ENCODE measurements around the gene TRAFD1. TPM values are rescaled to one million over a fixed set of nuclear protein-coding genes. Genes with fewer than 3 reads are reported as not detected.
"Not testable (repeated sequence)": the region's sequence is repeated elsewhere in the genome, so short reads cannot be mapped to it uniquely, and the experiment has no call there.

The TRAFD1 gene
- polyA plus RNA-seq, 3 donors: 44.3 to 47.4 (median 45.1) TPM

DNA sequence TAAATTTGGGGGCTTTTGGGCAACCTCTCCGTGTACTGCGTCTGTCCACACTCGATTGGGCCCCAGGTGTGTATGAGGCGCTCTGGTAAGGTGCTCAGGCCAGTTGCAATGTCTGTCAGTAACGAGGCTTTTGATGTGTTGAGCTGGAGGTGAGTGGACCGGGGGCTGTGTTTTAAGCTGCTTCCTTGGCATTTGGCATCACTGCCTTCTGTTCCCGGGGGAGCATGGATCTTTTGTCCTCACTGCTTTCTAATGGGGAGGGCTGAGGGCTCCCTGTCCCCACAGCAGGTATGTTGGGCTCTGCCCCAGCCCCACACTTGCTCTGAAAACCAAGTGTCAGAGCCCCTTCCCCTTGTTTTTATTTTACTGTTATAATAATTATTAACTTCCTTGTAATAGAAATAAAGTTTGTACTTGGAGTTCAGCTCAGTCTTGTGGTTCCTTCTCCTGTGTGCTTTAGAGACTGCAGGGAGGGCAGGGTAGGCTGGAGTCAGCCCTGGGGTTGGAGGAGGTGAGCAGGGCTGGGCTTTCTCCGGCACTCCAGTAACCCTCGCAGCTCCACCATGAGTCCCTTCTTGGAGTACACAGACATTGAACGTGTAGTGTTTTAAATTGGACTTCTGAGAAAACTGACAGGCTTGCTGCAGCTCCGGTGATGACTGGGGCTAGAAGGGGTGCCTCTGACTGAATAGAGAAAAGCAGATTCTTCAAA, 28.0 kb downstream of the TRAFD1 start:
- DNase-seq (ENCODE audit: low read depth in 3 of 3, low spot score in 2 of 3): no peak

DNA sequence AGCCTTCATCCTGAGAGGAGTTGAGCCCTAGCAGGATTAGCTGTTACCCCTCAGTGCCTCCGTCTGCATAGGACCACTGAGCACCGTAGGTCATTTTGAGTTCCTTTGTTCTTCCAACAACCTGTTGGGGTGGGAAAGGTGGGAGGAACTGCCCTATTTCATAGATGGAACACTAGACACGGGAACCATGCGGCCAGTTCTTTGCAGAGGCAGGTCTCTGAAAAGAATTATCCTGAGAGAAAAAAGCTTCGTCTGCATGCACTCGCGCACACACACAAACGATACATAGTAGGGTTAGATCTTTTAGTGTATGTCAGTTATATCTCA, 28.5 kb downstream of the TRAFD1 start:
- DNase-seq (ENCODE audit: low read depth in 3 of 3, low spot score in 2 of 3): no peak

DNA sequence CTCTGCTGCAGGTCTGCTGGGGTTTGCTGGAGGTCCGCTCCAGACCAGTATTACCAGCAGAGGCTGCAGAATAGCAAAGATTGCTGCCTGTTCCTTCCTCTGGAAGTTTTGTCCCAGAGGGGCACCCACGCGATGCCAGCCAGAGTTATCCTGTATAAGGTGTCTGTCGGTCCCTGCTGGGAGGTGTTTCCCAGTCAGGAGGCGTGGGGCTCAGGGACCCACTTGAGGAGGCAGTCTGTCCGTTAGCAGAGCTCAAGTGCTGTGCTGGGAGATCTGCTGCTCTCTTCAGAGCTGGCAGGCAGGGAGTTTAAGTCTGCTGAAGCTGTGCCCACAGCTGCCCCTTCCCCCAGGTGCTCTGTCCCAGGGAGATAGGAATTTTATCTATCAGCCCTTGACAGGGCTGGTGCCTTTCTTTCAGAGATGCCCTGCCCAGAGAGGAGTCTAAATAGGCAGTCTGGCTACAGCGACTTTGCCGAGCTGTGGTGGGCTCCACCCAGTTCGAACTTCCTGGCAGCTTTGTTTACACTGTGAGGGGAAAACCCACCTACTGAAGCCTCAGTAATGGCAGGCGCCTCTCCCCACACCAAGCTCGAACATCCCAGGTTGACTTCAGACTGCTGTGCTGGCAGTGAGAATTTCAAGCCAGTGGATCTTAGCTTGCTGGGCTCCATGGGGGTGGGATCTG, 33.2 kb downstream of the TRAFD1 start:
- DNase-seq (ENCODE audit: low read depth in 3 of 3, low spot score in 2 of 3): not testable (repeated sequence)

DNA sequence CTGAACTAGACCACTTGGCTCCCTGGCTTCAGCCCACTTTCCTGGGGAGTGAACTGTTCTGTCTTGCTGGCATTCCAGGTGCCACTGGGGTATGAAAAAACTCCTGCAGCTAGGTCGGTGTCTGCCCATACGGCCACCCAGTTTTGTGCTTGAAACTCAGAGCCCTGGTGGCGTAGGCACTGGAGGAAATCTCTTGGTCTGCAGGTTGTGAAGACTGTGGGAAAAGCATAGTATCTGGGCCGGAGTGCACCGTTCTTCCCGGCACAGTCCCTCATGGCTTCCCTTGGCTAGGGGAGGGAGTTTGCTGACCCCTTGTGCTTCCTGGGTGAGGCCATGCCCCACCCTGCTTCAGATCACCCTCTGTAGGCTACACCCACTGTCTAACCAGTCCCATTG, 33.8 kb downstream of the TRAFD1 start:
- DNase-seq (ENCODE audit: low read depth in 3 of 3, low spot score in 2 of 3): no peak

DNA sequence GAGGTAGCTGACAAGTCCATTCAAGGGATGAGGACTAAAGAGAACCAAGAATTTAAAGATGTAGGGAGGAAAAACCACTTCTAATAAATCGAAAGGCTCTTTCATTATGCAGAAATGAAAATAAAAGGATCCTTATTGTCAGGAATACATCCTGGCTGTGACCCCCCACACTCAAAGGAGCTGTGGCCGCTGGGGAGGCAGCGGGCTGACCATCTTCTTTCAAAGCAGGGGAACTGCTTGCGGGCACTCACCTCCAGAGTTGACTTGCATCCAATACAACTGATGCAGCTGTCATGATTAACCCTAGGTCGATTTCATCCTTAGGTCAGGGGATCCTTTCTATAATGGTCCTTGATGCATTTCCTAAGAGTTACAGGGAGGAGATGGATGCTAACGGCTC, 35.3 kb downstream of the TRAFD1 start:
- no peak for DNase-seq (ENCODE audit: low read depth in 3 of 3, low spot score in 2 of 3)

DNA sequence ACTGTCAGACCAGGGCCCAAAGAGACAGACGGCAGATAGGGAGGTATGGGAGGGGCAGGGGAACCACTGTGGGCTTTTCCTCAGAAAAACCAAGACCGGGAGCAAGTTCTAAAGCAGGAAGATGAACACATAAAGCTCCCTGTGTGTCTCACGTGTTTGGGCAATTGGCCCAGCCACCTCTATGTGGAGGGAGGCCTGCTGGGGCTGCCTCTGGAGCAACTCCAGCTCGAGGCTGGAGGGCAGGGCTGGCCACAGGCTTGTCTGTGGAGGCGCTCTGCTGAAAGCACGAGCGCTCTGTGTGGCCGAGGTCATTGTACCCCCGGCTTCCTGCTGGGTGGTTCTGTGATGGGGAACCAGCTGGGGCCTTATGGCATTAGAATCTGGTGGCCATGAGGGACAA, 36.4 kb downstream of the TRAFD1 start:
- DNase-seq (ENCODE audit: low read depth in 3 of 3, low spot score in 2 of 3): no peak

DNA sequence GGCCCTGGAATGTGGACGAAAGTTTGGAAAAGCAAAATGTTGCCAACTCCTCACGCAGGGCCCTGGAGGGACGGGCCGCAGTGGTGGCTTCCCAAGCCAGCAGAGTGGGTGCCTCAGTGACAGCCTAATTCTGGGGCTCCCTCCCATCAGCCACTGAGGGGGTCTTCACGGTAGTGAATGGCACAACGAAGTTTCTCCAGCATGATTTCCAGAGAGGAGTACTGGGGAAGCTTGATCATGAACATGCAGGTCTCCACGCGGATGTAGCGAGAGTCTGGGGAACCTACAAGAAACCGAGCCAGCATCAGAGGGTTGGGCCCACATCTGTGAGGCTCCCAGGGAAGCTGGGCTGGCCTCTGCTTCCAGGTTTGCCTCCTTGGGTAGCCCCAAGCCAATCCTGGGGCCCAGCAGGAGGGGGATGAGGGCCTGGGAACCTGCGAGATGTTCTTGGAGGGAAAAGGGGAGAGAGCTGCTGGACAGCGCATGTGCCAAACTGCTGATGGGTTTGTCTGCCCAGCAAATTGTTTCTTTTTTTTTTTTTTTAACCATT, 37.0 kb downstream of the TRAFD1 start:
- no peak for DNase-seq (ENCODE audit: low read depth in 3 of 3, low spot score in 2 of 3)

DNA sequence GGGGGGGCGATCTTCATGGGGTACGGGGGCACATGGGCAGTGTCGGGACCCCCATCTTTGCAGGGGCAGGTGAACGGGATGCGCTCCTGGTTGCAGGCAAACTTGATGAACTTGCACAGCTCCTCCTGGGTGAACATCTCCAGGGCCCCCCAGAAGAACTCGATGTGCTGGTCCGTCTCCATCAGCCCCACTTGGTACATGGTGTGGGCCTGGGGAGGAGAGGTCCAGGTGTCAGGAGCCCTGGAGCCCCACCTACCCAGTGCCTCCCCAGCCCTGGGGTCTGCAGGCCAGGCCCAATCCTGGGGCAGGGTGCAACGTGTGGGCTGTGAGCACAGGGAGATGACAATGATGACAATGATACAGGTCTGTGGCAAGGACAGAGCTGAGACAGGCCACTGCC, 37.7 kb downstream of the TRAFD1 start:
- DNase-seq (ENCODE audit: low read depth in 3 of 3, low spot score in 2 of 3): no peak

DNA sequence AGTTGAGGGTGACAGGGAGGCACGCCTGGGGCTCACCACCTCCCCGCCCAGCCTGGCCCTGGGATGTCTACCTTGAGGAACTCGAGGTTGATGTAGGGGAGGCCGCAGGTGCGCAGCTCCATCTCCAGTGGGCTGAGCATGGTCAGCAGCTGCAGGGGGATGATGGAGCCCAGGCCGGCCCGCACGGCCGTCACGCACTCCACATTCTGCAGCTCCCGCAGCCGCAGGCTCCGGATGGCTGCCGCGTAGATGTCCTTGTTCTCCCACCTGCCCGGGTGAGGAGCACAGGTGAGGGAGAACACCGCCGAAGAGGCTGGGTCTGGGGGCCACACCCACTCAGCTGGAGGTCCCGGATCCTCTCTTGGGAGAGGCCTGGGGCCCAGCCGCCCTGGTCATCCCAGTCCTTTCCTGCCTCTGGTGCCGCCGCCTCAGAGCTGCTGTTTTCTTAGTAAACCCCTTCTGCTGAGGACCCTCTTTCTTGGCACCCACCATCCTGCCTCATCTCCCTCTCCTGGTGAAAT, 38.2 kb downstream of the TRAFD1 start:
- DNase-seq (ENCODE audit: low read depth in 3 of 3, low spot score in 2 of 3): no peak

DNA sequence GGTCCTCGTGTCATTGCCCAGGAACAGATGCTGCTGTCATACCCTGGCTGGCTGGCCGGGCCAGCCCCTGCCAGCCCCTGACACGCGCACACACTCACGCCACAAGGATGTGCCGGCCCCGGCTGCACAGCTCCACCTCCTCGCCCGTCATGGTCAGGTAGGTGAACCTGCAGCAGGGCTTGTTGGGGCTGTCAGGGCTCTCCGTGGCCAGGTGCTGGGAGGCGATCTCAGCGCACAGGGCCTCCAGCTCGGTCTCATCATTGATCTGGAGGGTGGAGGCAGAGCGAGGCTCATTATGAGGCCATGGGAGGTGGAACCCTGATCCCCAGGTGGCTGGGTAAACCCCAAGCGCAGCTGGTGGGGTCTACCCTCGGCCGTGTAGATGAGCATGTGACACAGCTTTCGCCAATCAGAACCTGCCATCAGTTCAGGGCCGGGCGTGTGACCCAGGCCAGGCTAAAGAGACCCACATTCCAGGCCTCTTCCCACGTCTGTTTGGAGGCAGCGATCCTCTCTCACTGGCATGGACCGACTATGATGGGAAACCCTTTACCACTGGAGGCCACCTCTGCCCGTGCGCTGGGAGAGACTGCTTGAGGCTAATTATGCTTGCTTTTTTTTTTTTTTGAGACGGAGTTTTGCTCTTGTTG, 38.8 kb downstream of the TRAFD1 start:
- no peak for DNase-seq (ENCODE audit: low read depth in 3 of 3, low spot score in 2 of 3)

DNA sequence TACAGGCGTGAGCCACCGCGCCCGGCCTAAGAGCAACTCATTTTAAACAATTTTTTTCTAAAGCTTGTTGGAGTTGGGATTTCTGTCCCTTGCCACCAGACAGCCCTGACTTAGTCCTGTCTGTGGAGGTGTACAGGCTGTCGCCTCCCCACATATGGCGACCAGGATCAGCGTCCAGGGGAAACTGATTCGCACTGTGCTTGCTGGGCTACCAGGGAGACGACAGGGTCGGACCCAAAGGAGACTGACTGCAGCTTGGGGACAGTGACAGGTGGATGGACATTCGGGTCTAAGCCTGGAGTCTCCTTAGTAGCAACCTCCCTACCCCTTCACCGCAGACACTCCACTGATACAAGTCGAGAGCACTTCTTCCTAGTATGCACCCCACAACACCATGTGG, 40.3 kb downstream of the TRAFD1 start:
- no peak for DNase-seq (ENCODE audit: low read depth in 3 of 3, low spot score in 2 of 3)

DNA sequence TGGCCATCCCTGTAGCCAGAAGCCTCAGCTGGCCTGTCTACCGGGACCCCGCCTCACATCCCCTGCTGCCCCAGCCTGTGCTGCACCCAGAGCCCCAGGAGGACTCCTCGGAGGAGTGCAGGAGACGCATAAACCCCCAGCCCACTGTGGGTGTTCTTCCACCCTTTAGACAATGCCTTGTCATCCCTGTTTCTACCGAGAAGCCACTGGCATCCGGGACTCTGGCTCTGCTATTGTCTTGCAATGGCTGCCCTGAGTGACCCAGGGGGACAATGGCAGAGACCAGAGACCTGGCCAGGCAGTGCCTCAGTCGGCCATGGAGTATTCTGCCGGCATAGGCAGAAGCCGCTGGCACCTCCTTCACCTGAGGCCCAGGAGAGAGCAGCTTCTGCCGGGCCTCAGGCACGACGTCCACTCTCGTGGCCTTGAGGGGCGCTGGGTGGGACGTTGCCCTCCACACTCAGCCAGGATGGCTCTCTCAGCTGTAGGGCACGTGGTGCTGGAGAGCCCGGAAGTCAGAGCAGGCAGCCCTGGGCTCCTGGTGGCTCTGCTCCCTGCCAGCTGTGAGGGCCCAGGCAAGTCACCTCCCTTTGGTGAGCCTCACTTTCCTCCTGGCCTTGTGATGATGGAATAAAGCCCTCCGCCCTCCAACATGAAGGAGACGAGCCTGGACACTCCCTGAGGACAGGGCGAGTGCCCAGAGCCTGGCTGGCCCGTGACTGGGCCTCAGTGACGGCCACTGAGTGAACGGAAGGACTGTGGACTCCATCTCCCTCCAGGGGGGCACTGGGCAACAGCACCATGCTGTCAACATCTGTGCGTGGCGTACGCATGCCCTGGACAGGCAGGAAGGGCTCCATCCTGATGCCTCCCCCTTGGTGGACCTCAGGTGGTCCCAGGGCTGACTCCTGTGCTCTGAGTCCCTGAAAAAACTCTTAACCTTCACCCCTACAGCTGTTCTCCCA, 41.0 kb downstream of the TRAFD1 start:
- no peak for DNase-seq (ENCODE audit: low read depth in 3 of 3, low spot score in 2 of 3)

DNA sequence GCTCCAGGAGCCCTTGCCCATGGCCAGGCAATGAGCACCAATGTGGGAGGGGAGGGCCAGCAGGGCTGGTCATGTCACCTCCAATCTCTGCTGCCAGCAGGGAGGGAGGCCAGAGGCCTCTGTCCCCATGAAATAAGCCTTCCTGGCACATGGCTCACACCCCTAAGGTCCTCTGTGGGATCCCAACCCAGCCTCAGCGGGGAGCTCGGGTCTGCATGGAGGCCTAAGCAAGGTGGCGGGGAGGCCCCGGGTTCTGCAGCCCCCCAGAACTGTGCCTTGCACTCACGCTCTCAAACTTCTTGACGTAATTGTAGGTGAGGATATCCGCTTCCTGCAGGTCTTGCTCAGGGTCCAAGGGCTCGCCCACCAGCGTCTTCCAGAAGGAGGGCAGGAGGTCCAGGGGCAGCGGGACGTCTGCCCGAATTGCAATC, 41.7 kb downstream of the TRAFD1 start:
- DNase-seq (ENCODE audit: low read depth in 3 of 3, low spot score in 2 of 3): no peak

DNA sequence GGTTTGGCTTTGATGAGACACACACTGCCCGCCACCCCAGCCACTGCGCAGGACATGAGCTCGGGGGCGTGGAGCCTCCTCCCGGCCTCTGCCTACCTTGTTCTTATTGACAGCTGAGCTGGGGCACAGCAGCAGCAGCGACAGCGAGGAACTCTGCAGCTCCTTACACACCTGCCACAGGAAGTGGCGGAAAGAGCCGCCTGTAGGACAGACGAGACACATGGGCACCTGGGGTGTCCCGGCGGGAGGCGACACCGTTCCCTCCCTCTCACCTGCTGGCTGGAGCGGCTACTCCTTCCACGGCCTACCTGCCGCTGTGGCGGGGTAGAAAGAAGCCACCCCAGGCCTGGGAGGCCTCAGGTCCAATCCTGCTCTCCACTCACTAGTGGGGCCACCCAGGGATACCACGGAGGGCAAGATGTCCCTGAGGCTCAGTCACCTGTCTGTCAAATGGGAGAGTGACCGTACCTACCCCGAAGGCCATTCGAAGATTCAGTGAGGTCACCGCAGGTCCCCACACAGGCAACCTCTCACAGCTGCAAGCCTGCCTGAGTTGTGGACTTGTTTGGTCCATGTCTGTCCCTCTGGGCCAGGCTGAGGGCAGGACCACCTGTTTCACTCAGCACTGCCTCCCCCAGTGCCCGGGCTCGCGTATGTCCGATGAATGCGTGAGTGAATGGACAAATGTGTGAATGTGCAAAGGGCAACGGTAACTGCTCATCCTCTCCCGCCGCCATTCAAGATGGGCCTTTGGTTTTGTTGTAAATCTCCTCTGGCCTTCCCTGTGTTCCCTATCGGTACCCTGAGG, 42.6 kb downstream of the TRAFD1 start:
- DNase-seq (ENCODE audit: low read depth in 3 of 3, low spot score in 2 of 3): no peak

DNA sequence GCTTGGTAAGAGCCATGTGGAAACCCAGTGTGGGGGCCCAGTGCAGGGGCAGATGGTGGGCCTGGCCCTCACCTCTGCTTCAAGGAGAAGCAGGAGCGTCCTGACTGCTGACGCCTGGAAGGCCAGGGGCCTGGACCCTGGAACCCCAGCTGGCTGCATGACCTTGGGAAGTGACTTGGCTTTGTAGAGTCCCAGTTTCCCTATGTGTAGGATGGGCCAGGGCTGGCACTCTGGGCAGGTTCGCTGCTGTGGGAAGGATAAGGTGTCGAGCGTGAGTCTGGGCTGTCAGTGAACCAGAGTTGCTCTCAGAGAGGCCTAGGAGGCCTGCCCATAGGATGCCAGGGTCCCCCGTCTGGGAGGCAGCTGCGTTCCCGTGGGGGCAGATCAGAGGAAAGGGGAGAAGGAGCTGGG, 43.2 kb downstream of the TRAFD1 start:
- DNase-seq (ENCODE audit: low read depth in 3 of 3, low spot score in 2 of 3): no peak

DNA sequence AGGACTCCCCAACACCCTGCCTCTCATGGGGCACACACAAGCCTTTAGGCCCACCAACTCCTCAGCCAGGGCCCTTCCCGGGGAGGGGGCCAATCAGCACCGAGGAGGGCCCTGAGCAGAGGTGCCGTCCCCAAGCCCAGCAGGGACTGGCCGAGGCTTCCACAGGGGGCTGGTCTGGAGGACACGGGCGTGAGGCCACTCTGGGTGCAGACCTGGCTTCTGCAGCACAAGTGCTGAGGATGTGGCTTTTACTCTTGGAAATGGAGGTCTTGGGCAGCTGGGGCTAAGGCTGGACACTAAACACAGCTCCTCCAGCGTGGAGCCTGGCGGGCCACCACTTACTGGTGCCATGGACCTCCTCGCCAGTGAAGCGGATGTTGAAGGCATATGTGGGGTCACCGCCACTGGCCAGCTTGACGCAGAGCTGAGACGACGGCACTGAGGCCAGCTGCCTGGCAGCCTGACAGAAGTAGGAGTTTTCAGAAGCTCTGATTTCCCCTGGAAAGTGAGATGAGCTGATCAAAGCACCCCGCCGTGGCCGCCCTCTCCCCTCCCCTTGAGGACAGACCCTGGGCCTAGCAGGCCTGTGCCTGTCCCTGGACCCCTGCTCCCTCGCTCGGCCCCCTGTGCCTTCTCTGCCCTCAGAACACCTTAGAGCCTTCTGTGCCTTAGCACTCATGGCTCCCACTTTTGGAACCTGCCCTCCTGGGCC, 44.0 kb downstream of the TRAFD1 start:
- no peak for DNase-seq (ENCODE audit: low read depth in 3 of 3, low spot score in 2 of 3)

DNA sequence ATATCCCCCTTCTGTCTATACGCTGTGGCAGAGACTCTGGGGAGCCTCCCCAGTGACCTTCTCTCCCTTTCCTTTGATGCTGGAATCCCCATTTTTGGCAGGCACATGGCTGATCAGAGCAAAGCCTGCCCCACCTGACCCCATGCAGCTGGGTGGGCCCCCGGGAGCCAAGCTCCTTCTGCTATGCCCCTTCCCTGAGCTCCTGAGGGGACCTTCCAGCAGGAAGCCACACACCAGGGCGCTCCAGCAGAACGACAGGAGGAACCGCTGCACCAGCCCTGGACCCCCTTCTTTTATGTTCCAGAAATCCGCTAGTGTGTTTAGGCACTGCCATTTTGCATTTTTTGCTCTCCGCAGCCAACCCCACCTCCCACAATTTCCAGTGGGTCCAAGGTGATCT, 44.6 kb downstream of the TRAFD1 start:
- no peak for DNase-seq (ENCODE audit: low read depth in 3 of 3, low spot score in 2 of 3)

DNA sequence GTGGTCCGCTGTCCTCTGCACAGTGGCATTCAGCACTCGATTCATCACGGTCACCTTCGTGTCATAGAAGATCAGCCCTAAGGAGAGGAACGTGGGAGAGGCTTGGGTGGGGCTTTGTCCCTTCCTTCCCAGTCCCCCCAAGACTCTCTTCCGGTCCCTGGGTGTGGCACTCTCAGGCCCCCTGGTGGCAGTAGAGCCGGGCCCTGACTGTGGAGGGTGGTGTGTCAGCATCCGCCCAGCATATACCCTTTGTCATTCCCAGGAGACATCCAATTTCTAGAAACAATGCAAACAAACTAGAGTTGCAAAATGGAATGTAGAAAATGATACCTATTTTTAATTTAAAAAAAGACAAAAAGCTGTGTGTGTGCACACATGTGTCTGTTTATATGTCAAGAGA, 45.0 kb downstream of the TRAFD1 start:
- no peak for DNase-seq (ENCODE audit: low read depth in 3 of 3, low spot score in 2 of 3)

DNA sequence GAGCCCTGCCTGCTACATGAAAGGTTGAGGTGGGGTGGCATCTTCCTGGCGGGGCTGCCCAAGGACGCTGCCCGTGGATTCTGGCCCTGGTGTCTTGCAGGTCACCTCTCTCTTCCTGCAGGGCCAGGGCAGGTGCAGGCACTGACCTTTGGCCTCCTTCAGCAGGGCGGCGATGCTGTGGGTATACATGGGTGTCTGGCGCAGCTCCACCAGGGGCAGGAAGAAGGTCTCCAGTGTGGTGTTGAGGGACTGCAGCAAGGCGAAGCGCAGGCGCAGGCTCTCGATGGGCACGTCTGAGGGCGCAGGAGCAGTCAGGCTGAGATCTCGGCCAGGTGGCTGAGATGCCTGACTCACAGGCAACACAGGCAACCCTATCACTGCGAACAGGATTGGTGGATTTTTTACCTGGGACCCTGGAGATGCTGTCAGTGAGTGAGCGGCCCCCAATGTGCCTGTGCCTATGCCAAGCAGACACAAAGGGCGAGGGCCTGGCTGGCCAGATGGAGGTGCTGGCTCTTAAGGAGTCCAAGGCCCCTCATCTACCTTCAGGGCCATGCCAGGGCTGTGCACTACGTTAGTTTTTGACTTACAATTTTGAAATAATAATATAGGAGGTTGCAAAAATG, 45.7 kb downstream of the TRAFD1 start:
- DNase-seq (ENCODE audit: low read depth in 3 of 3, low spot score in 2 of 3): no peak
